H1 (cell line): ENCODE measurements around the gene PLCH2. TPM values are rescaled to one million over a fixed set of nuclear protein-coding genes. Genes with fewer than 3 reads are reported as not detected.

Experiments used
- CTCF ChIA-PET: fragments of 300-600 bp; sonication (Branson Sonifier 250); formaldehyde crosslinking; loops from one replicate; lab custom pipeline; 2021; ENCODE audit not compliant: partially characterized antibody; lab: Charles Lee
- POLR2A ChIA-PET: fragments of 300-600 bp; sonication (Branson Sonifier 250); formaldehyde crosslinking; loops from one replicate; lab custom pipeline; 2021; ENCODE audit warnings: inconsistent platforms; ENCODE audit not compliant: partially characterized antibody; lab: Charles Lee
- DNase-seq, 2 experiments: peaks; one replicate each; pipeline versions ENCODE4 v3.0.0 to v3.0.0-alpha.2; 2010 to 2022; ENCODE audit warnings: low spot score in 2 of 2, low read depth in 1 of 2, mixed read lengths in 1 of 2
- FAIRE-seq: peaks from 2 replicates; lab custom pipeline; 2011; peaks lifted over from hg19 to GRCh38; lab: Jason Lieb, UNC
- H2AFZ ChIP-seq: 2 replicates; pipeline ENCODE4 v1.8.1; 2012; ENCODE audit warnings: low read length, inconsistent platforms
- H2AK5ac ChIP-seq: 2 replicates; pipeline ENCODE4 v1.6.1; 2013; ENCODE audit warnings: low read depth, low read length
- H2BK120ac ChIP-seq: replicated peaks from 2 replicates; pipeline ENCODE3; 2013; ENCODE audit warnings: low read depth, low read length, inconsistent platforms
- H2BK12ac ChIP-seq: 2 replicates; pipeline ENCODE4 v1.6.1; 2013; ENCODE audit warnings: low read depth, low read length
- H2BK15ac ChIP-seq: 2 replicates; pipeline ENCODE4 v1.6.1; 2013; ENCODE audit warnings: low read length
- H2BK20ac ChIP-seq: 2 replicates; pipeline ENCODE4 v1.6.1; 2013; ENCODE audit warnings: low read length
- H2BK5ac ChIP-seq: 2 replicates; pipeline ENCODE4 v1.6.1; 2013; ENCODE audit warnings: low read depth, low read length
- H3K14ac ChIP-seq: 2 replicates; pipeline ENCODE4 v1.6.1; 2013; ENCODE audit warnings: inconsistent platforms; ENCODE audit not compliant: insufficient read length
- H3K18ac ChIP-seq: 2 replicates; pipeline ENCODE4 v1.6.1; 2013; ENCODE audit warnings: low read length; ENCODE audit errors: extremely low read depth
- H3K23ac ChIP-seq: 2 replicates; pipeline ENCODE4 v1.6.1; 2013; ENCODE audit warnings: inconsistent platforms; ENCODE audit not compliant: insufficient read length
- H3K23me2 ChIP-seq: 2 replicates; pipeline ENCODE4 v1.6.1; 2013; ENCODE audit warnings: low read depth, low read length
- H3K27ac ChIP-seq: 2 replicates; pipeline ENCODE4 v1.6.1; 2011; ENCODE audit warnings: low read depth, low read length, inconsistent platforms
- H3K27me3 ChIP-seq, 4 experiments: replicated peaks in 1 of 4; 1 replicate in 1 of 4; 2 replicates in 3 of 4; pipeline versions ENCODE4 v1.6.1 to v1.8.1; 2011 to 2013; ENCODE audit warnings: low read length in 3 of 4, mild to moderate bottlenecking in 3 of 4, inconsistent platforms in 2 of 4, mixed read lengths in 2 of 4, moderate library complexity in 1 of 4; ENCODE audit not compliant: control insufficient read depth in 3 of 4, insufficient read depth in 3 of 4; ENCODE audit errors: extremely low read depth in 1 of 4
- H3K36me3 ChIP-seq, 4 experiments: 2 replicates each; pipeline versions ENCODE4 v1.6.1 to v1.8.1; 2011 to 2013; ENCODE audit warnings: mild to moderate bottlenecking in 4 of 4, low read length in 3 of 4, moderate library complexity in 2 of 4, control low read depth in 1 of 4, inconsistent platforms in 1 of 4; ENCODE audit not compliant: insufficient read depth in 4 of 4, control insufficient read depth in 2 of 4
- H3K4ac ChIP-seq: replicated peaks from 2 replicates; pipeline ENCODE3; 2013; ENCODE audit warnings: low read length, low read depth, mixed read lengths, inconsistent platforms; ENCODE audit not compliant: insufficient read length
- H3K4me1 ChIP-seq, 4 experiments: replicated peaks in 1 of 4; 1 replicate in 1 of 4; 2 replicates in 3 of 4; pipeline versions ENCODE4 v1.6.1 to v1.8.1; 2011 to 2013; ENCODE audit warnings: low read length in 3 of 4, inconsistent platforms in 2 of 4, mixed read lengths in 1 of 4; ENCODE audit not compliant: insufficient read depth in 4 of 4, control insufficient read depth in 3 of 4
- H3K4me2 ChIP-seq, 2 experiments: 2 replicates each; pipeline versions ENCODE4 v1.6.1 to v1.8.1; 2011 to 2013; ENCODE audit warnings: low read depth in 2 of 2, low read length in 2 of 2, control low read depth in 1 of 2, inconsistent platforms in 1 of 2, mild to moderate bottlenecking in 1 of 2; ENCODE audit not compliant: insufficient read depth in 1 of 2
- H3K4me3 ChIP-seq, 4 experiments: fragments of 200-600, 300-600 bp in 1 of 4; sonication (generic), shearing (Covaris generic), sonication (Bioruptor Twin) in 1 of 4; 2 replicates each; pipeline versions ENCODE4 v1.5.1 to v1.8.1; 2011 to 2016; ENCODE audit warnings: low read length in 4 of 4, low read depth in 3 of 4, control low read depth in 2 of 4, inconsistent platforms in 2 of 4, mild to moderate bottlenecking in 2 of 4, mixed read lengths in 1 of 4, moderate library complexity in 1 of 4; ENCODE audit not compliant: insufficient read depth in 2 of 4; ENCODE audit errors: extremely low read depth in 1 of 4
- H3K56ac ChIP-seq: replicated peaks from 2 replicates; pipeline ENCODE3; 2013; ENCODE audit warnings: low read depth, mild to moderate bottlenecking, mixed read lengths, low read length, inconsistent platforms; ENCODE audit not compliant: insufficient read length
- H3K79me1 ChIP-seq: 2 replicates; pipeline ENCODE4 v1.6.1; 2013; ENCODE audit warnings: low read depth, low read length, control low read depth
- H3K79me2 ChIP-seq, 2 experiments: 2 replicates each; pipeline versions ENCODE4 v1.6.1 to v1.8.1; 2012 to 2013; ENCODE audit warnings: low read length in 2 of 2, mild to moderate bottlenecking in 2 of 2, inconsistent platforms in 1 of 2; ENCODE audit not compliant: insufficient read depth in 2 of 2, control insufficient read depth in 1 of 2
- H3K9ac ChIP-seq, 4 experiments: replicated peaks in 1 of 4; 1 replicate in 1 of 4; 2 replicates in 3 of 4; pipeline versions ENCODE4 v1.6.1 to v1.8.1; 2011 to 2013; ENCODE audit warnings: low read depth in 3 of 4, low read length in 3 of 4, control low read depth in 2 of 4, mild to moderate bottlenecking in 2 of 4, moderate library complexity in 2 of 4, inconsistent platforms in 1 of 4; ENCODE audit errors: extremely low read depth in 1 of 4
- H3K9me3 ChIP-seq, 2 experiments: 2 replicates each; pipeline versions ENCODE4 v1.6.1 to v1.8.1; 2012 to 2013; ENCODE audit warnings: mild to moderate bottlenecking in 2 of 2, moderate library complexity in 2 of 2, control low read depth in 1 of 2, inconsistent platforms in 1 of 2, low read depth in 1 of 2, low read length in 1 of 2, mixed read lengths in 1 of 2; ENCODE audit not compliant: insufficient read depth in 2 of 2
- H4K20me1 ChIP-seq, 2 experiments: replicated peaks in 1 of 2; 2 replicates each; pipeline versions ENCODE3 to v1.8.1; 2011 to 2013; ENCODE audit warnings: inconsistent platforms in 2 of 2, low read length in 2 of 2, mild to moderate bottlenecking in 1 of 2; ENCODE audit not compliant: insufficient read depth in 2 of 2, control insufficient read depth in 1 of 2
- H4K5ac ChIP-seq: 2 replicates; pipeline ENCODE4 v1.6.1; 2013; ENCODE audit warnings: low read length, low read depth, mixed read lengths, inconsistent platforms; ENCODE audit not compliant: insufficient read length
- H4K8ac ChIP-seq: 2 replicates; pipeline ENCODE4 v1.8.0; 2013; ENCODE audit warnings: mild to moderate bottlenecking, moderate library complexity, low read length, inconsistent platforms; ENCODE audit not compliant: insufficient read depth; ENCODE audit errors: extremely low read depth
- H4K91ac ChIP-seq: replicated peaks from 2 replicates; pipeline ENCODE3; 2013; ENCODE audit warnings: low read length, mixed read lengths, inconsistent platforms; ENCODE audit not compliant: insufficient read length
- BACH1 ChIP-seq: IDR thresholded peaks from 2 replicates; pipeline ENCODE4 v1.6.1; 2012; ENCODE audit warnings: low read length, improper control_type of control experiment
- BCL11A ChIP-seq, 2 experiments: IDR thresholded peaks; one replicate each; pipeline ENCODE4 v1.6.1; 2011; ENCODE audit warnings: low read depth in 2 of 2, low read length in 2 of 2, mild to moderate bottlenecking in 2 of 2
- EP300 ChIP-seq, 2 experiments: IDR thresholded peaks; 1 replicate in 1 of 2; 2 replicates in 1 of 2; pipeline ENCODE4 v1.6.1; 2011 to 2012; ENCODE audit warnings: low read depth in 2 of 2, low read length in 2 of 2, mild to moderate bottlenecking in 2 of 2, borderline replicate concordance in 1 of 2, inconsistent platforms in 1 of 2, moderate library complexity in 1 of 2
- EZH2 ChIP-seq: fragments of 200-600 bp; sonication (generic); IDR thresholded peaks from 2 replicates; pipeline ENCODE4 v1.7.1; 2012; ENCODE audit warnings: low read depth, mild to moderate bottlenecking, moderate library complexity, low read length, inconsistent platforms; ENCODE audit not compliant: severe bottlenecking
- GABPA ChIP-seq: IDR thresholded peaks from 2 replicates; pipeline ENCODE4 v1.6.1; 2011; ENCODE audit warnings: mild to moderate bottlenecking, low read length, moderate library complexity, borderline replicate concordance; ENCODE audit not compliant: insufficient read depth
- GTF2F1 ChIP-seq: IDR thresholded peaks from 2 replicates; pipeline ENCODE4 v1.6.1; 2012; ENCODE audit warnings: low read depth, low read length, improper control_type of control experiment, borderline replicate concordance
- HDAC2 ChIP-seq, 2 experiments: fragments of 300-600 bp in 1 of 2; sonication (generic) in 1 of 2; IDR thresholded peaks; 2 replicates each; pipeline ENCODE4 v1.6.1; 2011 to 2012; ENCODE audit warnings: low read depth in 2 of 2, low read length in 2 of 2, mild to moderate bottlenecking in 2 of 2, moderate library complexity in 2 of 2, borderline replicate concordance in 1 of 2, inconsistent platforms in 1 of 2
- MAFK ChIP-seq: IDR thresholded peaks from 2 replicates; pipeline ENCODE4 v1.6.1; 2012; ENCODE audit warnings: low read depth, mild to moderate bottlenecking, improper control_type of control experiment, low read length
- NRF1 ChIP-seq: IDR thresholded peaks from 2 replicates; pipeline ENCODE4 v1.6.1; 2011; ENCODE audit warnings: mild to moderate bottlenecking, low read depth, low read length, improper control_type of control experiment
- RBBP5 ChIP-seq: IDR thresholded peaks from 2 replicates; pipeline ENCODE4 v1.7.1; 2012; ENCODE audit warnings: low read depth, mild to moderate bottlenecking, inconsistent platforms, low read length, moderate library complexity, borderline replicate concordance
- SAP30 ChIP-seq: fragments of 300-600 bp; sonication (generic); IDR thresholded peaks from 2 replicates; pipeline ENCODE4 v1.7.1; 2012; ENCODE audit warnings: low read length, moderate library complexity, mild to moderate bottlenecking, inconsistent platforms; ENCODE audit not compliant: insufficient read depth, insufficient replicate concordance
- SIN3A ChIP-seq, 2 experiments: IDR thresholded peaks in 1 of 2; conservative IDR thresholded peaks in 1 of 2; 2 replicates each; pipeline ENCODE4 v1.6.1; 2011 to 2012; ENCODE audit warnings: low read length in 2 of 2, improper control_type of control experiment in 1 of 2, low read depth in 1 of 2, mild to moderate bottlenecking in 1 of 2
- SIRT6 ChIP-seq: IDR thresholded peaks from one replicate; pipeline ENCODE4 v1.7.1; 2012; ENCODE audit warnings: low read length, inconsistent platforms
- WGBS, 2 experiments: shearing (Covaris generic) in 1 of 2; methylation state at CpG; one replicate each; pipeline versions ENCODE4 v1.1.6 to v1.1.7; 2013 to 2015; ENCODE audit warnings: low lambda C conversion rate in 2 of 2, mixed read lengths in 2 of 2, inconsistent platforms in 1 of 2, low coverage in 1 of 2, missing lambda C conversion rate in 1 of 2; ENCODE audit not compliant: insufficient replicate concordance in 2 of 2, insufficient coverage in 1 of 2, insufficient read length in 1 of 2; ENCODE audit errors: extremely low coverage in 1 of 2, missing lambda C conversion rate in 1 of 2; 5-methylcytosine and 5-hydroxymethylcytosine counted together
- polyA plus RNA-seq, 7 experiments: library from polyadenylated mRNA; depleted of rRNA in 3 of 7; stranded (reverse) in 5 of 7; unstranded in 2 of 7; fragments of >200 nt in 5 of 7; fragments of 200-250 nt in 2 of 7; gene quantifications; 1 replicate in 5 of 7; 2 replicates in 1 of 7; 4 replicates in 1 of 7; pipeline versions ENCODE4 v1.2.1 to v1.2.3, GENCODE V29; 2011 to 2013; ENCODE audit warnings: missing spikeins in 2 of 7, mixed read lengths in 2 of 7
- total RNA-seq: library from RNA; stranded (reverse); fragmentation: NEBNext Ultra II Directional; extraction: Animal tissue kit (Norgen Biotek cat#: 25700); gene quantifications from 2 replicates; pipeline ENCODE4 v1.2.1, GENCODE V29; 2021

The PLCH2 gene
- total and polyA plus RNA-seq, 2 of the 8 experiments (the other 6 are each of a cell fraction or from before 2014, with no cell fraction given): 0.14 to 0.19 TPM

- Histone ChIP-seq H3K79me1 (no peaks in the 10 kb centered on the region), H3K4me2 (no peak overlapping the region), H4K91ac (no peak overlapping the region), H3K23ac (no peak overlapping the region), H3K23me2 (no peaks in the 10 kb centered on the region), H3K14ac (no peak overlapping the region), H3K79me2 (no peaks in the 10 kb centered on the region), H2BK120ac (no peak overlapping the region), H3K18ac (no peak overlapping the region), H2BK15ac (no peak overlapping the region), H3K4me3 (no peak overlapping the region), H3K9ac (no peak overlapping the region), H3K9me3 (peaks cover 11 to 27% of the 10 kb centered on the region in 2 experiments; a peak in 3 of 4 replicates), H4K8ac (no peak overlapping the region), H3K4ac (no peak overlapping the region), H2BK12ac (no peak overlapping the region), H3K36me3 (no peaks in the 10 kb centered on the region), H3K27me3 (0 out of 7 replicates have a peak, but pooled peaks cover 0 to 2% (median 0%) of the 10 kb centered on the region in 4 experiments), H3K56ac (no peak overlapping the region), H2BK5ac (no peak overlapping the region), H2AK5ac (no peak overlapping the region), H2AFZ (no peak overlapping the region), H4K20me1 (peaks cover 0 to 1% of the 10 kb centered on the region in 2 experiments), H2BK20ac (no peak overlapping the region), H3K27ac (no peak overlapping the region), H3K4me1 (no peaks in the 10 kb centered on the region), H4K5ac (no peak overlapping the region)
- POLR2A ChIA-PET: no interaction called here
- WGBS, 2 experiments: 90% methylated on average over 10 of the region's 10 CpGs; no CpG with 5 or more reads in 1 of the 2 experiments
- TF ChIP-seq EP300 (IDR thresholded peaks at IDR 0.05; ENCODE audit: borderline replicate concordance in 1 of 2, low read depth in 2 of 2, low read length in 2 of 2): no peak
- no peak for TF ChIP-seq NRF1
- no peak for TF ChIP-seq RBBP5
- no peak for TF ChIP-seq EZH2
- no peak for TF ChIP-seq GTF2F1
- no peak for TF ChIP-seq SIN3A (conservative IDR thresholded peaks at IDR 0.05 in 1 of 2, IDR thresholded peaks at IDR 0.05 in 1 of 2; ENCODE audit: low read depth in 1 of 2, low read length in 2 of 2)
- no peak for TF ChIP-seq BCL11A (IDR thresholded peaks at IDR 0.05; ENCODE audit: low read depth in 2 of 2, low read length in 2 of 2)
- TF ChIP-seq GABPA: no peak
- TF ChIP-seq MAFK: no peak
- TF ChIP-seq BACH1: no peak
- no peak for TF ChIP-seq HDAC2 (IDR thresholded peaks at IDR 0.05; ENCODE audit: borderline replicate concordance in 1 of 2, low read depth in 2 of 2, low read length in 2 of 2)
- TF ChIP-seq SAP30: no peak
- TF ChIP-seq SIRT6: no peak
- no peak for DNase-seq
- CTCF ChIA-PET: interaction anchor here (0.6 kb wide), 1 partner anchor 32 kb away, joined by 3 read pairs; no protein-coding TSS in a partner anchor
- no peak for FAIRE-seq
Observed at GRCh38 chr1:2427976-2428375, 48.1 kb upstream of the PLCH2 start.
